ENCODE data around the gene POP7.

DNA sequence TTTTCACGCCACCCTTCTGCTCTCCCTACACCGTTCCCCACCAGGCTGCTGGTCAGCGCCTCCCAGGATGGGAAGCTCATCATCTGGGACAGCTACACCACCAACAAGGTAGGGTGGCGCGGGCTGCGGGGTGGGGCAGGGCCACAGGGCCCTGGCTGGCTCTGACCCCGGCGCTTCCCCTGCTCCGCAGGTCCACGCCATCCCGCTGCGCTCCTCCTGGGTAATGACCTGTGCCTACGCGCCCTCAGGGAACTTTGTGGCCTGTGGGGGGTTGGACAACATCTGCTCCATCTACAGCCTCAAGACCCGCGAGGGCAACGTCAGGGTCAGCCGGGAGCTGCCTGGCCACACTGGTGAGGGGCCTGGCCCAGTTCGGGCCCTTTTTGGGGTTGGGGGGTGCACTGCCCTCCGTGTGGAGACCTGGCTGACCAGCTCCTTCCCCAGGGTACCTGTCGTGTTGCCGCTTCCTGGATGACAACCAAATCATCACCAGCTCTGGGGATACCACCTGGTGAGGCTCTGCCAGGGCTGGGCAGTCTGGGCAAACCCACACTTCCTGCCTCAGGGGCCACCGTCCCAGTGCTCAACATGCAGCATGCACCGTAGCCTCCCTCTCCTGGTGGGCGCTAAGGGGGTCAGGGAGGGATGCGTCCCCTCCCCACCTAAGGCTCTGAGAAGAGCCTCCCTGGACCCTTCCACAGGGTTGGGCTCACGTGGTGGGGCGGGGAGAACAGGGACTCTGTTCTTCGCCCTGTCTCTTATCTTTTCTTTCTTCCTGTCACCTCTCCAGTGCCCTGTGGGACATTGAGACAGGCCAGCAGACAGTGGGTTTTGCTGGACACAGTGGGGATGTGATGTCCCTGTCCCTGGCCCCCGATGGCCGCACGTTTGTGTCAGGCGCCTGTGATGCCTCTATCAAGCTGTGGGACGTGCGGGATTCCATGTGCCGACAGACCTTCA lies 28.3 kb upstream of the POP7 start:
- TF ChIP-seq, protein P1, sequence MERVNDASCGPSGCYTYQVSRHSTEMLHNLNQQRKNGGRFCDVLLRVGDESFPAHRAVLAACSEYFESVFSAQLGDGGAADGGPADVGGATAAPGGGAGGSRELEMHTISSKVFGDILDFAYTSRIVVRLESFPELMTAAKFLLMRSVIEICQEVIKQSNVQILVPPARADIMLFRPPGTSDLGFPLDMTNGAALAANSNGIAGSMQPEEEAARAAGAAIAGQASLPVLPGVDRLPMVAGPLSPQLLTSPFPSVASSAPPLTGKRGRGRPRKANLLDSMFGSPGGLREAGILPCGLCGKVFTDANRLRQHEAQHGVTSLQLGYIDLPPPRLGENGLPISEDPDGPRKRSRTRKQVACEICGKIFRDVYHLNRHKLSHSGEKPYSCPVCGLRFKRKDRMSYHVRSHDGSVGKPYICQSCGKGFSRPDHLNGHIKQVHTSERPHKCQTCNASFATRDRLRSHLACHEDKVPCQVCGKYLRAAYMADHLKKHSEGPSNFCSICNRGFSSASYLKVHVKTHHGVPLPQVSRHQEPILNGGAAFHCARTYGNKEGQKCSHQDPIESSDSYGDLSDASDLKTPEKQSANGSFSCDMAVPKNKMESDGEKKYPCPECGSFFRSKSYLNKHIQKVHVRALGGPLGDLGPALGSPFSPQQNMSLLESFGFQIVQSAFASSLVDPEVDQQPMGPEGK (CRISPR knock-in tag; IDR thresholded peaks at IDR 0.05; ENCODE audit: borderline replicate concordance): no peak
- TF ChIP-seq, protein P2, sequence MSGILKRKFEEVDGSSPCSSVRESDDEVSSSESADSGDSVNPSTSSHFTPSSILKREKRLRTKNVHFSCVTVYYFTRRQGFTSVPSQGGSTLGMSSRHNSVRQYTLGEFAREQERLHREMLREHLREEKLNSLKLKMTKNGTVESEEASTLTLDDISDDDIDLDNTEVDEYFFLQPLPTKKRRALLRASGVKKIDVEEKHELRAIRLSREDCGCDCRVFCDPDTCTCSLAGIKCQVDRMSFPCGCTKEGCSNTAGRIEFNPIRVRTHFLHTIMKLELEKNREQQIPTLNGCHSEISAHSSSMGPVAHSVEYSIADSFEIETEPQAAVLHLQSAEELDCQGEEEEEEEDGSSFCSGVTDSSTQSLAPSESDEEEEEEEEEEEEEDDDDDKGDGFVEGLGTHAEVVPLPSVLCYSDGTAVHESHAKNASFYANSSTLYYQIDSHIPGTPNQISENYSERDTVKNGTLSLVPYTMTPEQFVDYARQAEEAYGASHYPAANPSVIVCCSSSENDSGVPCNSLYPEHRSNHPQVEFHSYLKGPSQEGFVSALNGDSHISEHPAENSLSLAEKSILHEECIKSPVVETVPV (CRISPR knock-in tag; IDR thresholded peaks at IDR 0.05): no peak
- no peak for TF ChIP-seq ZFP30 (CRISPR knock-in tag; IDR thresholded peaks at IDR 0.05)
- TF ChIP-seq, protein P3, sequence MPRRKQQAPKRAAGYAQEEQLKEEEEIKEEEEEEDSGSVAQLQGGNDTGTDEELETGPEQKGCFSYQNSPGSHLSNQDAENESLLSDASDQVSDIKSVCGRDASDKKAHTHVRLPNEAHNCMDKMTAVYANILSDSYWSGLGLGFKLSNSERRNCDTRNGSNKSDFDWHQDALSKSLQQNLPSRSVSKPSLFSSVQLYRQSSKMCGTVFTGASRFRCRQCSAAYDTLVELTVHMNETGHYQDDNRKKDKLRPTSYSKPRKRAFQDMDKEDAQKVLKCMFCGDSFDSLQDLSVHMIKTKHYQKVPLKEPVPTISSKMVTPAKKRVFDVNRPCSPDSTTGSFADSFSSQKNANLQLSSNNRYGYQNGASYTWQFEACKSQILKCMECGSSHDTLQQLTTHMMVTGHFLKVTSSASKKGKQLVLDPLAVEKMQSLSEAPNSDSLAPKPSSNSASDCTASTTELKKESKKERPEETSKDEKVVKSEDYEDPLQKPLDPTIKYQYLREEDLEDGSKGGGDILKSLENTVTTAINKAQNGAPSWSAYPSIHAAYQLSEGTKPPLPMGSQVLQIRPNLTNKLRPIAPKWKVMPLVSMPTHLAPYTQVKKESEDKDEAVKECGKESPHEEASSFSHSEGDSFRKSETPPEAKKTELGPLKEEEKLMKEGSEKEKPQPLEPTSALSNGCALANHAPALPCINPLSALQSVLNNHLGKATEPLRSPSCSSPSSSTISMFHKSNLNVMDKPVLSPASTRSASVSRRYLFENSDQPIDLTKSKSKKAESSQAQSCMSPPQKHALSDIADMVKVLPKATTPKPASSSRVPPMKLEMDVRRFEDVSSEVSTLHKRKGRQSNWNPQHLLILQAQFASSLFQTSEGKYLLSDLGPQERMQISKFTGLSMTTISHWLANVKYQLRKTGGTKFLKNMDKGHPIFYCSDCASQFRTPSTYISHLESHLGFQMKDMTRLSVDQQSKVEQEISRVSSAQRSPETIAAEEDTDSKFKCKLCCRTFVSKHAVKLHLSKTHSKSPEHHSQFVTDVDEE (CRISPR knock-in tag; IDR thresholded peaks at IDR 0.05): no peak
- TF ChIP-seq ZFP3 (CRISPR knock-in tag; IDR thresholded peaks at IDR 0.05): no peak
- no peak for TF ChIP-seq ZNF70 (CRISPR knock-in tag; IDR thresholded peaks at IDR 0.05)
- no peak for TF ChIP-seq RARB (CRISPR knock-in tag; IDR thresholded peaks at IDR 0.05)
- no peak for TF ChIP-seq ISL1 (CRISPR knock-in tag; IDR thresholded peaks at IDR 0.05)
- TF ChIP-seq TOX (CRISPR knock-in tag; IDR thresholded peaks at IDR 0.05; ENCODE audit: borderline replicate concordance): no peak
- no peak for TF ChIP-seq GLIS3 (CRISPR knock-in tag; IDR thresholded peaks at IDR 0.05)
- no peak for TF ChIP-seq TCF4 (CRISPR knock-in tag; IDR thresholded peaks at IDR 0.05; ENCODE audit: borderline replicate concordance)
